ENCODE measurements around the gene FAM13A. TPM values are rescaled to one million over a fixed set of nuclear protein-coding genes. Genes with fewer than 3 reads are reported as not detected.

FAM13A gene
- total RNA-seq, 4 donors from 2014 or later: 5.2 to 19.1 (median 8.2) TPM

- Histone ChIP-seq H3K27ac (no peak overlapping the region), H3K36me3 (no peaks in the 10 kb centered on the region), H3K4me3 (no peak overlapping the region), H3K27me3 (no peaks in the 10 kb centered on the region), H3K9me3 (peaks cover 0 to under 1% (median 0%) of the 10 kb centered on the region in 3 donors), H3K4me1 (no peaks in the 10 kb centered on the region)
- TF ChIP-seq CTCF (IDR thresholded peaks at IDR 0.05): no peak
- no peak for TF ChIP-seq POLR2A (IDR thresholded peaks at IDR 0.05)
- intact Hi-C loops (cut with DNase I): no loop called here
- 84 to 88% methylated on average over 3 of the region's 3 CpGs for WGBS, 2 donors
- DNase-seq: no peak
Observed at GRCh38 chr4:89042055-89042454, 14.9 kb downstream of the FAM13A start.

GRCh38 chr4:89039730-89040338, 17.2 kb downstream of the FAM13A start:
- 57 to 64% methylated on average over 4 of the region's 4 CpGs for WGBS, 2 donors
- Histone ChIP-seq H3K36me3 (peaks cover 0 to 7% (median 0%) of the 10 kb centered on the region in 3 donors), H3K4me3 (no peak overlapping the region), H3K9me3 (peaks cover 0 to 14% (median 5%) of the 10 kb centered on the region in 3 donors), H3K27me3 (no peaks in the 10 kb centered on the region), H3K4me1 (no peaks in the 10 kb centered on the region), H3K27ac (no peak overlapping the region)
- no peak for TF ChIP-seq CTCF (IDR thresholded peaks at IDR 0.05)
- TF ChIP-seq POLR2A (IDR thresholded peaks at IDR 0.05): no peak
- DNase-seq: no peak
- intact Hi-C loops (cut with DNase I): no loop called here

- Histone ChIP-seq H3K27me3 (no peaks in the 10 kb centered on the region), H3K36me3 (peaks cover 0 to 7% (median 0%) of the 10 kb centered on the region in 3 donors), H3K4me3 (no peak overlapping the region), H3K9me3 (peaks cover 0 to 14% (median 5%) of the 10 kb centered on the region in 3 donors), H3K4me1 (no peaks in the 10 kb centered on the region), H3K27ac (no peak overlapping the region)
- TF ChIP-seq CTCF (IDR thresholded peaks at IDR 0.05) (no peak), POLR2A (IDR thresholded peaks at IDR 0.05) (no peak)
- WGBS, 2 donors: 86 to 100% methylated on average over 1 to 2 of the region's 2 CpGs
- intact Hi-C loops (cut with DNase I): no loop called here
- no peak for DNase-seq
Observed at GRCh38 chr4:89036535-89036934, 20.4 kb downstream of the FAM13A start.

GRCh38 chr4:89031272-89031671, 25.7 kb downstream of the FAM13A start:
- DNase-seq: no peak
- no peaks in the 10 kb centered on the region for H3K4me1 ChIP-seq
- H3K36me3 ChIP-seq: peaks cover 0 to under 1% (median 0%) of the 10 kb centered on the region in 3 donors
- H3K27me3 ChIP-seq: no peaks in the 10 kb centered on the region
- H3K27ac ChIP-seq: no peak overlapping the region
- intact Hi-C loops (cut with DNase I): no loop called here
- H3K9me3 ChIP-seq: peaks cover 0 to 5% (median 0%) of the 10 kb centered on the region in 3 donors
- no peak overlapping the region for H3K4me3 ChIP-seq
- TF ChIP-seq POLR2A (IDR thresholded peaks at IDR 0.05) (no peak), CTCF (IDR thresholded peaks at IDR 0.05) (no peak)

GRCh38 chr4:89029591-89029990, 27.4 kb downstream of the FAM13A start:
- H3K9me3 ChIP-seq: no peaks in the 10 kb centered on the region
- H3K27me3 ChIP-seq: no peaks in the 10 kb centered on the region
- no peaks in the 10 kb centered on the region for H3K4me1 ChIP-seq
- intact Hi-C loops (cut with DNase I): no loop called here
- no peak for DNase-seq
- 82 to 87% methylated on average over 4 of the region's 4 CpGs for WGBS, 2 donors
- H3K27ac ChIP-seq: no peak overlapping the region
- H3K4me3 ChIP-seq: no peak overlapping the region
- H3K36me3 ChIP-seq: no peaks in the 10 kb centered on the region
- TF ChIP-seq POLR2A (IDR thresholded peaks at IDR 0.05) (no peak), CTCF (IDR thresholded peaks at IDR 0.05) (no peak)

Measured in esophagus squamous epithelium (tissue), 5 donors.